ENCODE results near the gene SERPINB8. TPM values are rescaled to one million over a fixed set of nuclear protein-coding genes. Genes with fewer than 3 reads are reported as not detected.

Gene SERPINB8
- total RNA-seq, 2 donors from 2014 or later, result 15.9 to 86.0 TPM

Other genes starting within 250 kb of the SERPINB8 start
- not detected for gene SERPINB7, start 194.7 kb upstream of the SERPINB8 start, total RNA-seq
- not detected for gene SERPINB2, start 82.4 kb upstream of the SERPINB8 start, total RNA-seq
- gene SERPINB10, start 62.1 kb upstream of the SERPINB8 start, total RNA-seq, result 1 to 10 TPM in 1 of 2 donors, not detected in 1; 5.1 TPM
- 10 to 100 TPM; 10.3 to 55.4 TPM for gene HMSD, start 20.8 kb upstream of the SERPINB8 start, total RNA-seq
- not detected for gene LINC00305, start 179.0 kb downstream of the SERPINB8 start, total RNA-seq